ENCODE results near the gene ABTB2. TPM values are rescaled to one million over a fixed set of nuclear protein-coding genes. Genes with fewer than 3 reads are reported as not detected.
A peak's percentile ranks its signal among the peaks of the same experiment; 100 is the strongest.

The ABTB2 gene
- total and polyA plus RNA-seq, 9 of the 15 experiments (the other 6 are each of a cell fraction or from before 2014, with no cell fraction given), result 0.03 to 0.18 (median 0.12) TPM; not detected in 2

DNA sequence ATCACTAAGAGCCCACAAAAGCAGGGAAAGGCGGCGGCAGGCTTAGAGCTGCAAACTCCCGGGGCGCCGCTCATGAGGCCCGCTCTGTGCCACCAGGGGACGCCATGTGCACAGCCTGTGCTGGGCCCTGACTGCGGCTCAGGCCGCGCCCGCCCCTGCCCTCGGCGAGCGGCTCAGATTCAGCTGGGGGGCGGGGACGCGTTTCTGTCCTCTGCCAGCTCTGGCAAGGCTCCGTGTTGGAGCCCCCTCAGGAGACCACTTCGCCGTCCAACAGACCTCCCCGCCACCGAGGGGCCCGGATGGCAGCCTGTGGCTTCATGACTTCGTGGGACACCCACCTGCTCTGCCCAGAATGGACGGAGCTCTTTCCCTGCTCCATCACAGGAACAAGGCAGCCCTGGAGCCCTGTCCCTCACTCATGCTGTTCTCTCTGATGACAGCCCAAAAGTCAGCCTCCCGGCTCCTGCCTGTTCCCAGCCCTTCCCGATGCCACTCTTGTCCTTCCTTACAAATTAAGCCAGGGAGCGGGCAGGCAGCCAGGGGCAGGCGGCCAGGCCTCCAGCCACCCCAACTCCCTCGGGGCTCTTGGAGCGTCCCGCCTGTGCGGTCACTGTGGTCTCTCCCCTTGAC lies 183.3 kb downstream of the ABTB2 start (continued):
- TF ChIP-seq HNRNPH1 (optimal IDR thresholded peaks at IDR 0.05; ENCODE audit: low read depth, low read length), result no peak
- no peak for TF ChIP-seq ZFP30 (CRISPR knock-in tag; IDR thresholded peaks at IDR 0.05; ENCODE audit: borderline replicate concordance)
- TF ChIP-seq KLF16 (IDR thresholded peaks at IDR 0.05), result peak; percentile 30; the same call in 1 of the 2 replicates
- no peak for TF ChIP-seq MED1 (CRISPR knock-in tag; IDR thresholded peaks at IDR 0.05; ENCODE audit: borderline replicate concordance)
- no peak for TF ChIP-seq ESRRB (CRISPR knock-in tag; IDR thresholded peaks at IDR 0.05; ENCODE audit: borderline replicate concordance)
- no peak for TF ChIP-seq ZNF324 (CRISPR knock-in tag; IDR thresholded peaks at IDR 0.05)
- no peak for TF ChIP-seq MXI1 (IDR thresholded peaks at IDR 0.05; ENCODE audit: low read depth, low read length)
- no peak for TF ChIP-seq TRIM28 (IDR thresholded peaks at IDR 0.05)
- no peak for TF ChIP-seq SIRT6 (IDR thresholded peaks at IDR 0.05; ENCODE audit: low read depth, low read length)
- TF ChIP-seq POLR3G (IDR thresholded peaks at IDR 0.05; ENCODE audit: extremely low read depth, insufficient read length, insufficient replicate concordance), result no peak
- no peak for TF ChIP-seq TEAD2 (tag; IDR thresholded peaks at IDR 0.05)
- no peak for TF ChIP-seq GTF2A2 (tag; IDR thresholded peaks at IDR 0.05)
- no peak for TF ChIP-seq ZNF785 (CRISPR knock-in tag; IDR thresholded peaks at IDR 0.05)
- TF ChIP-seq PTBP1 (IDR thresholded peaks at IDR 0.05; ENCODE audit: low read depth, low read length), result no peak
- TF ChIP-seq HMG20B (CRISPR knock-in tag; IDR thresholded peaks at IDR 0.05), result no peak
- TF ChIP-seq, protein P1, sequence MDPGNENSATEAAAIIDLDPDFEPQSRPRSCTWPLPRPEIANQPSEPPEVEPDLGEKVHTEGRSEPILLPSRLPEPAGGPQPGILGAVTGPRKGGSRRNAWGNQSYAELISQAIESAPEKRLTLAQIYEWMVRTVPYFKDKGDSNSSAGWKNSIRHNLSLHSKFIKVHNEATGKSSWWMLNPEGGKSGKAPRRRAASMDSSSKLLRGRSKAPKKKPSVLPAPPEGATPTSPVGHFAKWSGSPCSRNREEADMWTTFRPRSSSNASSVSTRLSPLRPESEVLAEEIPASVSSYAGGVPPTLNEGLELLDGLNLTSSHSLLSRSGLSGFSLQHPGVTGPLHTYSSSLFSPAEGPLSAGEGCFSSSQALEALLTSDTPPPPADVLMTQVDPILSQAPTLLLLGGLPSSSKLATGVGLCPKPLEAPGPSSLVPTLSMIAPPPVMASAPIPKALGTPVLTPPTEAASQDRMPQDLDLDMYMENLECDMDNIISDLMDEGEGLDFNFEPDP (CRISPR knock-in tag; IDR thresholded peaks at IDR 0.05), result no peak
- no peak for TF ChIP-seq RBM22 (IDR thresholded peaks at IDR 0.05; ENCODE audit: low read depth, low read length, poor library complexity, severe bottlenecking)
- no peak for TF ChIP-seq CBX8 (IDR thresholded peaks at IDR 0.05; ENCODE audit: borderline replicate concordance, extremely low read depth, low read depth, low read length, poor library complexity, severe bottlenecking)
- TF ChIP-seq TEAD1 (CRISPR knock-in tag; IDR thresholded peaks at IDR 0.05), result 0 out of 4 replicates have a peak, but pooled peaks of 1 of the 2 experiments have one; percentile 39
- TF ChIP-seq, protein P2, sequence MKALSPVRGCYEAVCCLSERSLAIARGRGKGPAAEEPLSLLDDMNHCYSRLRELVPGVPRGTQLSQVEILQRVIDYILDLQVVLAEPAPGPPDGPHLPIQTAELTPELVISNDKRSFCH (CRISPR knock-in tag; IDR thresholded peaks at IDR 0.05), result no peak
- TF ChIP-seq, protein P2 (tag; IDR thresholded peaks at IDR 0.05), result no peak
- no peak for TF ChIP-seq PHTF2 (CRISPR knock-in tag; IDR thresholded peaks at IDR 0.05)
- TF ChIP-seq CBFA2T2 (conservative IDR thresholded peaks at IDR 0.05), result no peak
- TF ChIP-seq PYGO2 (tag; IDR thresholded peaks at IDR 0.05), result no peak
- TF ChIP-seq BRD4 (IDR thresholded peaks at IDR 0.05), result no peak
- TF ChIP-seq FOXA3 (CRISPR knock-in tag; conservative IDR thresholded peaks at IDR 0.05 in 1 of 2, IDR thresholded peaks at IDR 0.05 in 1 of 2), result no peak
- TF ChIP-seq FOXA1 (IDR thresholded peaks at IDR 0.05; ENCODE audit: borderline replicate concordance), result no peak
- TF ChIP-seq MECOM (CRISPR knock-in tag; IDR thresholded peaks at IDR 0.05), result no peak
- TF ChIP-seq SIN3B (IDR thresholded peaks at IDR 0.05; ENCODE audit: low read depth), result no peak

Measured in K562 (cell line).